GM21529 (cell line): ENCODE measurements around the gene HSFX4.
A peak's percentile ranks its signal among the peaks of the same experiment; 100 is the strongest.
"Not testable (repeated sequence)": the region's sequence is repeated elsewhere in the genome, so short reads cannot be mapped to it uniquely, and the experiment has no call there.

Source experiments
- ATAC-seq: cut with Tn5 transposase; IDR thresholded peaks from one replicate; pipeline ENCODE4 v1.9.1; 2021; ENCODE audit not compliant: unreplicated experiment

The HSFX4 gene

GRCh38 chrX:149929400-149929799 is at the start of gene HSFX4:
Gene HSFX4, plus strand, starts transcription at chrX:149929573. Its CDS starts 72 bp downstream, at chrX:149929645.
- not testable (repeated sequence) for ATAC-seq

GRCh38 chrX:149881081-149881711 is 48.2 kb upstream of the HSFX4 start, which contains the start of gene MAGEA8:
Gene MAGEA8, plus strand, starts transcription at chrX:149881183. Its CDS starts 3,090 bp downstream, at chrX:149884273.
- ATAC-seq = no peak

GRCh38 chrX:149890828-149891227 is 38.5 kb upstream of the HSFX4 start:
- not testable (repeated sequence) for ATAC-seq

- no peak for ATAC-seq
These were observed 30.8 kb upstream of the HSFX4 start for GRCh38 chrX:149898554-149898953.

GRCh38 chrX:149903889-149904748 is 25.3 kb upstream of the HSFX4 start:
- ATAC-seq = peak; percentile 76

GRCh38 chrX:149908308-149908707 is 21.1 kb upstream of the HSFX4 start:
- ATAC-seq = peak; percentile 52

GRCh38 chrX:149908727-149909126 is 20.6 kb upstream of the HSFX4 start:
- ATAC-seq = no peak

GRCh38 chrX:149909324-149910177 is 19.8 kb upstream of the HSFX4 start:
- ATAC-seq = no peak

GRCh38 chrX:149910178-149910695 is 19.1 kb upstream of the HSFX4 start:
- no peak for ATAC-seq

GRCh38 chrX:149916745-149917392 is 12.5 kb upstream of the HSFX4 start:
- peak; percentile 88 for ATAC-seq

GRCh38 chrX:149923836-149924235 is 5.5 kb upstream of the HSFX4 start:
- not testable (repeated sequence) for ATAC-seq

- not testable (repeated sequence) for ATAC-seq
These were observed 4.9 kb upstream of the HSFX4 start for GRCh38 chrX:149924434-149924833.

- ATAC-seq = peak; percentile 36
These were observed 2.0 kb upstream of the HSFX4 start for GRCh38 chrX:149927245-149927963.

- peak; percentile 53 for ATAC-seq
These were observed 1.5 kb upstream of the HSFX4 start for GRCh38 chrX:149927964-149928258.

GRCh38 chrX:149928635-149929034 is 738 bp upstream of the HSFX4 start:
- not testable (repeated sequence) for ATAC-seq

GRCh38 chrX:149931355-149931754 is 2.0 kb downstream of the HSFX4 start:
- not testable (repeated sequence) for ATAC-seq

GRCh38 chrX:149932150-149932549 is 2.8 kb downstream of the HSFX4 start:
- ATAC-seq = not testable (repeated sequence)

- ATAC-seq = not testable (repeated sequence)
These were observed 3.6 kb downstream of the HSFX4 start for GRCh38 chrX:149932970-149933369.

GRCh38 chrX:149933547-149933946 is 4.2 kb downstream of the HSFX4 start:
- not testable (repeated sequence) for ATAC-seq

GRCh38 chrX:149937328-149937727 is 8.0 kb downstream of the HSFX4 start:
- not testable (repeated sequence) for ATAC-seq
